ENCODE results near the gene ACER3.

DNA sequence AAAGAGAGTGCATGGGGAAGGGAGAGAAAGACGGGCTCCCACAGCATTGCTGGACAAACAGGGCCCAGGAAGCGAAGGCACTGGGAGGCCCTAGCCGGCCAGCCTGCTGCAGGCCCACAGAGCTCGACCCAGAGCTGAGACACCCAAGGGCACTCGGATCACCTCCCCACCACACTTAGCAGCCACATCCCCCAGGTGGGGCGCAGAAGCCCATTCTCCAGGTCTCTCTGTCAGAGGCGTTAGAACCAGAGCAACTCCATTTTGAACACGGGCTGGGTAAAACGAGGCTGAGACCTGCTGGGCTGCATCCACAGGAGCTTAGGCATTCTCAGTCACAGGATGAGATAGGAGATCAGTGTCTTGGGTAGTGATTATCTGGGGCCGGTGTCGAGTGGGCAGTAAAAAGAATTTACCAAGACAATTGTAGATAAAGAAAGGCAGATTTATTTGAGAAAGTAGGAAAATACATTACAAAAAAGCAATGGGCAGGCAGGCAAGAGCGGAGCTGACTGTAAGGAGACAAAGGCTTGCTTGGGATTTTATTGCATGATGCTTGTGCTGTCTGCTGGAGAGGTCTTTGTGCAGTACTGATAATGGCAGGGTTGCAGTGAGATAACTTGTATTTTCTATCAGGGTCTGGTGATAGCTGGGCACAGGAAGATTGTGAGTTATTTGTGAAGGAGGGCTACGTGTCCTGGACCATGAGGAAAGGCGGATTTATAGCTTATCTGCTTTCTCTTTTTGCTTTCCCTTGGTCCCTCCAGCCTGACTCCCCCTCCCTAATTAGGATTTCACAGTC is 192.7 kb downstream of the ACER3 start:
- TF ChIP-seq, protein P1, sequence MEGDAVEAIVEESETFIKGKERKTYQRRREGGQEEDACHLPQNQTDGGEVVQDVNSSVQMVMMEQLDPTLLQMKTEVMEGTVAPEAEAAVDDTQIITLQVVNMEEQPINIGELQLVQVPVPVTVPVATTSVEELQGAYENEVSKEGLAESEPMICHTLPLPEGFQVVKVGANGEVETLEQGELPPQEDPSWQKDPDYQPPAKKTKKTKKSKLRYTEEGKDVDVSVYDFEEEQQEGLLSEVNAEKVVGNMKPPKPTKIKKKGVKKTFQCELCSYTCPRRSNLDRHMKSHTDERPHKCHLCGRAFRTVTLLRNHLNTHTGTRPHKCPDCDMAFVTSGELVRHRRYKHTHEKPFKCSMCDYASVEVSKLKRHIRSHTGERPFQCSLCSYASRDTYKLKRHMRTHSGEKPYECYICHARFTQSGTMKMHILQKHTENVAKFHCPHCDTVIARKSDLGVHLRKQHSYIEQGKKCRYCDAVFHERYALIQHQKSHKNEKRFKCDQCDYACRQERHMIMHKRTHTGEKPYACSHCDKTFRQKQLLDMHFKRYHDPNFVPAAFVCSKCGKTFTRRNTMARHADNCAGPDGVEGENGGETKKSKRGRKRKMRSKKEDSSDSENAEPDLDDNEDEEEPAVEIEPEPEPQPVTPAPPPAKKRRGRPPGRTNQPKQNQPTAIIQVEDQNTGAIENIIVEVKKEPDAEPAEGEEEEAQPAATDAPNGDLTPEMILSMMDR (conservative IDR thresholded peaks at IDR 0.05; ENCODE audit: low read depth in 2 of 2): no peak
- TF ChIP-seq, protein P2, sequence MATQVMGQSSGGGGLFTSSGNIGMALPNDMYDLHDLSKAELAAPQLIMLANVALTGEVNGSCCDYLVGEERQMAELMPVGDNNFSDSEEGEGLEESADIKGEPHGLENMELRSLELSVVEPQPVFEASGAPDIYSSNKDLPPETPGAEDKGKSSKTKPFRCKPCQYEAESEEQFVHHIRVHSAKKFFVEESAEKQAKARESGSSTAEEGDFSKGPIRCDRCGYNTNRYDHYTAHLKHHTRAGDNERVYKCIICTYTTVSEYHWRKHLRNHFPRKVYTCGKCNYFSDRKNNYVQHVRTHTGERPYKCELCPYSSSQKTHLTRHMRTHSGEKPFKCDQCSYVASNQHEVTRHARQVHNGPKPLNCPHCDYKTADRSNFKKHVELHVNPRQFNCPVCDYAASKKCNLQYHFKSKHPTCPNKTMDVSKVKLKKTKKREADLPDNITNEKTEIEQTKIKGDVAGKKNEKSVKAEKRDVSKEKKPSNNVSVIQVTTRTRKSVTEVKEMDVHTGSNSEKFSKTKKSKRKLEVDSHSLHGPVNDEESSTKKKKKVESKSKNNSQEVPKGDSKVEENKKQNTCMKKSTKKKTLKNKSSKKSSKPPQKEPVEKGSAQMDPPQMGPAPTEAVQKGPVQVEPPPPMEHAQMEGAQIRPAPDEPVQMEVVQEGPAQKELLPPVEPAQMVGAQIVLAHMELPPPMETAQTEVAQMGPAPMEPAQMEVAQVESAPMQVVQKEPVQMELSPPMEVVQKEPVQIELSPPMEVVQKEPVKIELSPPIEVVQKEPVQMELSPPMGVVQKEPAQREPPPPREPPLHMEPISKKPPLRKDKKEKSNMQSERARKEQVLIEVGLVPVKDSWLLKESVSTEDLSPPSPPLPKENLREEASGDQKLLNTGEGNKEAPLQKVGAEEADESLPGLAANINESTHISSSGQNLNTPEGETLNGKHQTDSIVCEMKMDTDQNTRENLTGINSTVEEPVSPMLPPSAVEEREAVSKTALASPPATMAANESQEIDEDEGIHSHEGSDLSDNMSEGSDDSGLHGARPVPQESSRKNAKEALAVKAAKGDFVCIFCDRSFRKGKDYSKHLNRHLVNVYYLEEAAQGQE (IDR thresholded peaks at IDR 0.05; ENCODE audit: unreplicated experiment): no peak
- no peak for TF ChIP-seq EZH2phosphoT487 (IDR thresholded peaks at IDR 0.05; ENCODE audit: unreplicated experiment)
- TF ChIP-seq EZH2 (IDR thresholded peaks at IDR 0.05; ENCODE audit: low read depth, unreplicated experiment): no peak
- no peak for TF ChIP-seq POLR2AphosphoS5 (IDR thresholded peaks at IDR 0.05; ENCODE audit: low read depth)
- TF ChIP-seq NANOG (IDR thresholded peaks at IDR 0.05; ENCODE audit: borderline replicate concordance): no peak
- no peak for TF ChIP-seq JUNB (IDR thresholded peaks at IDR 0.05; ENCODE audit: unreplicated experiment)
